ENCODE data around the gene ZC3H14.
A peak's percentile ranks its signal among the peaks of the same experiment; 100 is the strongest.
"Not testable (repeated sequence)": the region's sequence is repeated elsewhere in the genome, so short reads cannot be mapped to it uniquely, and the experiment has no call there.

The ZC3H14 gene

GRCh38 chr14:88562831-88563686 is at the start of gene ZC3H14:
TSS of gene ZC3H14 (plus strand) at chr14:88563037. CDS start at chr14:88563134, 97 bp downstream.
- ATAC-seq = peak; percentile 92

GRCh38 chr14:88515499-88516221 is 47.2 kb upstream of the ZC3H14 start:
- DNase-seq (no peak), ATAC-seq (no peak)

More at GRCh38 chr14:88562831-88563686, at the start of gene ZC3H14:
- DNase-seq = peak; percentile 89

- DNase-seq (no peak), ATAC-seq (no peak)
Observed at GRCh38 chr14:88516861-88517357, 45.9 kb upstream of the ZC3H14 start.

GRCh38 chr14:88518592-88519512 is 44.0 kb upstream of the ZC3H14 start:
- no peak for DNase-seq
- no peak for ATAC-seq

GRCh38 chr14:88519907-88520306 is 42.9 kb upstream of the ZC3H14 start:
- ATAC-seq = no peak
- DNase-seq = no peak

GRCh38 chr14:88521818-88522217 is 41.0 kb upstream of the ZC3H14 start:
- DNase-seq (no peak), ATAC-seq (no peak)

- ATAC-seq = no peak
- no peak for DNase-seq
Observed at GRCh38 chr14:88522393-88522792, 40.4 kb upstream of the ZC3H14 start.

- ATAC-seq, DNase-seq: not testable (repeated sequence)
Observed at GRCh38 chr14:88529889-88530288, 32.9 kb upstream of the ZC3H14 start.

- ATAC-seq = no peak
- no peak for DNase-seq
Observed at GRCh38 chr14:88533064-88533602, 29.7 kb upstream of the ZC3H14 start.

GRCh38 chr14:88535149-88535548 is 27.7 kb upstream of the ZC3H14 start:
- DNase-seq (no peak), ATAC-seq (no peak)

GRCh38 chr14:88535813-88536212 is 27.0 kb upstream of the ZC3H14 start:
- ATAC-seq = no peak
- no peak for DNase-seq

GRCh38 chr14:88541324-88541723 is 21.5 kb upstream of the ZC3H14 start:
- DNase-seq (no peak), ATAC-seq (no peak)

- ATAC-seq = no peak
Observed at GRCh38 chr14:88542857-88543795, 19.7 kb upstream of the ZC3H14 start.

GRCh38 chr14:88545256-88545655 is 17.6 kb upstream of the ZC3H14 start:
- DNase-seq (no peak), ATAC-seq (no peak)

More at GRCh38 chr14:88542857-88543795, 19.7 kb upstream of the ZC3H14 start:
- DNase-seq = no peak

GRCh38 chr14:88546621-88547385 is 16.0 kb upstream of the ZC3H14 start:
- no peak for ATAC-seq
- no peak for DNase-seq

- no peak for DNase-seq
Observed at GRCh38 chr14:88547386-88547780, 15.5 kb upstream of the ZC3H14 start.

GRCh38 chr14:88550078-88550477 is 12.8 kb upstream of the ZC3H14 start:
- no peak for DNase-seq
- no peak for ATAC-seq

More at GRCh38 chr14:88547386-88547780, 15.5 kb upstream of the ZC3H14 start:
- ATAC-seq = no peak

GRCh38 chr14:88551094-88551870 is 11.6 kb upstream of the ZC3H14 start:
- ATAC-seq (peak; percentile 75), DNase-seq (peak; percentile 69)

GRCh38 chr14:88551980-88552431 is 10.8 kb upstream of the ZC3H14 start:
- DNase-seq = no peak
- ATAC-seq = no peak
